Mesenchymal stem cell (in vitro differentiated cells and primary cell): ENCODE measurements around the gene PIN1.

Experiments used
- DNase-seq: peaks from one replicate; pipeline ENCODE4 v3.0.0-alpha.2; 2013
- H2AFZ ChIP-seq: one replicate; pipeline ENCODE4 v1.6.1; 2013; ENCODE audit warnings: low read depth, mild to moderate bottlenecking, control low read depth, inconsistent platforms, low read length, moderate library complexity
- H2AK5ac ChIP-seq: 2 replicates; pipeline ENCODE4 v1.6.1; 2013; ENCODE audit warnings: low read length, moderate library complexity, mild to moderate bottlenecking, inconsistent platforms; ENCODE audit not compliant: severe bottlenecking
- H2BK120ac ChIP-seq: one replicate; pipeline ENCODE4 v1.6.1; 2013; ENCODE audit warnings: low read depth, mild to moderate bottlenecking, inconsistent platforms, low read length, moderate library complexity
- H2BK12ac ChIP-seq, 2 experiments: one replicate each; pipeline ENCODE4 v1.6.1; 2013; ENCODE audit warnings: inconsistent platforms in 2 of 2, low read length in 2 of 2, mild to moderate bottlenecking in 2 of 2, moderate library complexity in 2 of 2, control low read depth in 1 of 2
- H2BK15ac ChIP-seq: one replicate; pipeline ENCODE4 v1.6.1; 2013; ENCODE audit warnings: mild to moderate bottlenecking, low read depth, inconsistent platforms; ENCODE audit not compliant: poor library complexity, severe bottlenecking
- H2BK5ac ChIP-seq: 2 replicates; pipeline ENCODE4 v1.6.1; 2013; ENCODE audit warnings: low read depth, mild to moderate bottlenecking, low read length, control low read depth, inconsistent platforms; ENCODE audit not compliant: poor library complexity, severe bottlenecking
- H3K14ac ChIP-seq, 2 experiments: one replicate each; pipeline ENCODE4 v1.6.1; 2013; ENCODE audit warnings: inconsistent platforms in 2 of 2, low read length in 2 of 2, control low read depth in 1 of 2, mild to moderate bottlenecking in 1 of 2, moderate library complexity in 1 of 2
- H3K18ac ChIP-seq, 2 experiments: one replicate each; pipeline ENCODE4 v1.6.1; 2013; ENCODE audit warnings: inconsistent platforms in 2 of 2, low read length in 2 of 2, control low read depth in 1 of 2, low read depth in 1 of 2, mild to moderate bottlenecking in 1 of 2
- H3K23ac ChIP-seq, 2 experiments: one replicate each; pipeline ENCODE4 v1.6.1; 2013; ENCODE audit warnings: inconsistent platforms in 2 of 2, low read length in 2 of 2, mild to moderate bottlenecking in 2 of 2, moderate library complexity in 2 of 2, control low read depth in 1 of 2
- H3K27ac ChIP-seq: 2 replicates; pipeline ENCODE4 v1.5.1; 2013; ENCODE audit warnings: mild to moderate bottlenecking, moderate library complexity, low read length, control low read depth, inconsistent platforms; ENCODE audit not compliant: poor library complexity, severe bottlenecking
- H3K27me3 ChIP-seq, 2 experiments: 2 replicates each; pipeline versions ENCODE4 v1.6.1 to v1.7.0; 2013; ENCODE audit warnings: low read length in 2 of 2, mild to moderate bottlenecking in 2 of 2, moderate library complexity in 2 of 2, control low read depth in 1 of 2, inconsistent platforms in 1 of 2; ENCODE audit not compliant: control insufficient read depth in 1 of 2, insufficient read depth in 1 of 2
- H3K36me3 ChIP-seq, 2 experiments: 2 replicates each; pipeline versions ENCODE4 v1.6.1 to v1.7.0; 2013; ENCODE audit warnings: low read length in 2 of 2, control low read depth in 1 of 2, inconsistent platforms in 1 of 2, low read depth in 1 of 2, mild to moderate bottlenecking in 1 of 2; ENCODE audit not compliant: insufficient read depth in 2 of 2, control insufficient read depth in 1 of 2
- H3K4ac ChIP-seq, 2 experiments: one replicate each; pipeline ENCODE4 v1.6.1; 2013; ENCODE audit warnings: inconsistent platforms in 2 of 2, low read length in 2 of 2, mild to moderate bottlenecking in 2 of 2, moderate library complexity in 2 of 2, control low read depth in 1 of 2, low read depth in 1 of 2
- H3K4me1 ChIP-seq: 2 replicates; pipeline ENCODE4 v1.6.1; 2013; ENCODE audit warnings: low read depth, low read length, control low read depth; ENCODE audit not compliant: control insufficient read depth, insufficient read depth
- H3K4me2 ChIP-seq: 2 replicates; pipeline ENCODE4 v1.6.1; 2013; ENCODE audit warnings: low read length, mild to moderate bottlenecking, inconsistent platforms; ENCODE audit not compliant: poor library complexity, severe bottlenecking
- H3K4me3 ChIP-seq, 2 experiments: 2 replicates each; pipeline versions ENCODE4 v1.5.1 to v1.7.0; 2013; ENCODE audit warnings: low read length in 2 of 2, mild to moderate bottlenecking in 2 of 2, control low read depth in 1 of 2, low read depth in 1 of 2; ENCODE audit not compliant: insufficient read depth in 1 of 2
- H3K79me1 ChIP-seq: replicated peaks from 2 replicates; pipeline ENCODE4 v1.6.1; 2013; ENCODE audit warnings: mild to moderate bottlenecking, control low read depth, low read length, inconsistent platforms; ENCODE audit not compliant: poor library complexity, severe bottlenecking
- H3K9ac ChIP-seq: 2 replicates; pipeline ENCODE4 v1.7.0; 2013; ENCODE audit warnings: mild to moderate bottlenecking, low read length, moderate library complexity
- H3K9me3 ChIP-seq: 2 replicates; pipeline ENCODE4 v1.7.0; 2013; ENCODE audit warnings: mild to moderate bottlenecking, low read length; ENCODE audit not compliant: control insufficient read depth
- H4K8ac ChIP-seq: one replicate; pipeline ENCODE4 v1.6.1; 2013; ENCODE audit warnings: inconsistent platforms, mild to moderate bottlenecking, low read length, moderate library complexity
- H4K91ac ChIP-seq: one replicate; pipeline ENCODE4 v1.6.1; 2013; ENCODE audit warnings: mild to moderate bottlenecking, low read length, inconsistent platforms
- WGBS: methylation state at CpG from one replicate; pipeline ENCODE4 v1.1.7; 2013; ENCODE audit warnings: mixed read lengths; 5-methylcytosine and 5-hydroxymethylcytosine counted together

Gene PIN1

GRCh38 chr19:9868983-9869617 is 34.0 kb downstream of the PIN1 start:
- Histone ChIP-seq H3K79me1 (no peaks in the 10 kb centered on the region), H4K91ac (no peak overlapping the region), H2BK120ac (no peak overlapping the region), H3K14ac (no peak overlapping the region), H3K36me3 (no peaks in the 10 kb centered on the region), H3K27me3 (peaks cover 0 to 7% of the 10 kb centered on the region in 2 experiments), H2BK15ac (no peak overlapping the region), H3K9ac (no peak overlapping the region), H4K8ac (no peak overlapping the region), H3K23ac (no peak overlapping the region), H2BK5ac (no peak overlapping the region), H3K4me1 (no peaks in the 10 kb centered on the region), H3K4me2 (no peak overlapping the region), H3K4me3 (no peak overlapping the region), H3K18ac (no peak overlapping the region), H2BK12ac (no peak overlapping the region), H3K4ac (no peak overlapping the region), H2AFZ (no peak overlapping the region), H2AK5ac (no peak overlapping the region), H3K9me3 (no peaks in the 10 kb centered on the region), H3K27ac (no peak overlapping the region)
- no peak for DNase-seq
- 87% methylated on average over 7 of the region's 7 CpGs for WGBS

- no peak for DNase-seq
- H3K23ac ChIP-seq: no peak overlapping the region
- H2AFZ ChIP-seq: no peak overlapping the region
- H3K9ac ChIP-seq: no peak overlapping the region
- no peak overlapping the region for H2BK5ac ChIP-seq
- H2BK120ac ChIP-seq: no peak overlapping the region
- H3K14ac ChIP-seq: peak overlapping the region in 1 of 2 experiments; percentile 35
- H3K36me3 ChIP-seq: no peaks in the 10 kb centered on the region
- no peaks in the 10 kb centered on the region for H3K27me3 ChIP-seq
- no peaks in the 10 kb centered on the region for H3K79me1 ChIP-seq
- H3K4me2 ChIP-seq: no peak overlapping the region
- no peak overlapping the region for H3K27ac ChIP-seq
- no peak overlapping the region for H4K8ac ChIP-seq
- no peak overlapping the region for H3K4me3 ChIP-seq
- no peaks in the 10 kb centered on the region for H3K9me3 ChIP-seq
- H3K4ac ChIP-seq: no peak overlapping the region
- H3K18ac ChIP-seq: no peak overlapping the region
- WGBS: 78% methylated on average over 16 of the region's 16 CpGs
- no peak overlapping the region for H4K91ac ChIP-seq
- no peak overlapping the region for H2BK15ac ChIP-seq
- no peak overlapping the region for H2BK12ac ChIP-seq
- no peak overlapping the region for H2AK5ac ChIP-seq
- no peaks in the 10 kb centered on the region for H3K4me1 ChIP-seq
Observed at GRCh38 chr19:9871626-9872338, 36.7 kb downstream of the PIN1 start.

GRCh38 chr19:9872618-9873242 is 37.6 kb downstream of the PIN1 start:
- Histone ChIP-seq H3K4ac (no peak overlapping the region), H3K4me2 (no peak overlapping the region), H3K27me3 (no peaks in the 10 kb centered on the region), H2BK120ac (no peak overlapping the region), H2BK15ac (no peak overlapping the region), H3K9ac (no peak overlapping the region), H4K8ac (no peak overlapping the region), H2BK12ac (no peak overlapping the region), H3K18ac (no peak overlapping the region), H2BK5ac (no peak overlapping the region), H3K79me1 (no peaks in the 10 kb centered on the region), H3K4me1 (no peaks in the 10 kb centered on the region), H3K36me3 (no peaks in the 10 kb centered on the region), H3K27ac (no peak overlapping the region), H2AK5ac (no peak overlapping the region), H4K91ac (no peak overlapping the region), H3K9me3 (peaks cover under 1% of the 10 kb centered on the region), H3K14ac (no peak overlapping the region), H3K4me3 (no peak overlapping the region), H3K23ac (no peak overlapping the region), H2AFZ (no peak overlapping the region)
- DNase-seq: no peak
- 89% methylated on average over 8 of the region's 8 CpGs for WGBS

- Histone ChIP-seq H2BK5ac (no peak overlapping the region), H2BK120ac (no peak overlapping the region), H2BK15ac (no peak overlapping the region), H2AFZ (no peak overlapping the region), H3K9me3 (peaks cover 5% of the 10 kb centered on the region), H3K23ac (no peak overlapping the region), H3K27me3 (no peaks in the 10 kb centered on the region), H3K27ac (no peak overlapping the region), H3K79me1 (no peaks in the 10 kb centered on the region), H3K14ac (no peak overlapping the region), H3K4me1 (peaks cover 1% of the 10 kb centered on the region), H4K8ac (no peak overlapping the region), H2BK12ac (no peak overlapping the region), H3K36me3 (no peaks in the 10 kb centered on the region), H3K4me2 (no peak overlapping the region), H3K4me3 (no peak overlapping the region), H2AK5ac (no peak overlapping the region), H3K4ac (no peak overlapping the region), H4K91ac (no peak overlapping the region), H3K18ac (no peak overlapping the region), H3K9ac (no peak overlapping the region)
- WGBS: 80% methylated on average over 13 of the region's 13 CpGs
- DNase-seq: no peak
Observed at GRCh38 chr19:9875031-9875627, 40.0 kb downstream of the PIN1 start.
